Fibroblast of peridontal ligament (primary cell): Measurements from ENCODE around the gene FABP2.
"Not testable (repeated sequence)": the region's sequence is repeated elsewhere in the genome, so short reads cannot be mapped to it uniquely, and the experiment has no call there.

Experiments used
- DNase-seq: peaks from one replicate; pipeline ENCODE4 v3.0.0-alpha.2; 2010; ENCODE audit errors: extremely low read depth

FABP2 gene

DNA sequence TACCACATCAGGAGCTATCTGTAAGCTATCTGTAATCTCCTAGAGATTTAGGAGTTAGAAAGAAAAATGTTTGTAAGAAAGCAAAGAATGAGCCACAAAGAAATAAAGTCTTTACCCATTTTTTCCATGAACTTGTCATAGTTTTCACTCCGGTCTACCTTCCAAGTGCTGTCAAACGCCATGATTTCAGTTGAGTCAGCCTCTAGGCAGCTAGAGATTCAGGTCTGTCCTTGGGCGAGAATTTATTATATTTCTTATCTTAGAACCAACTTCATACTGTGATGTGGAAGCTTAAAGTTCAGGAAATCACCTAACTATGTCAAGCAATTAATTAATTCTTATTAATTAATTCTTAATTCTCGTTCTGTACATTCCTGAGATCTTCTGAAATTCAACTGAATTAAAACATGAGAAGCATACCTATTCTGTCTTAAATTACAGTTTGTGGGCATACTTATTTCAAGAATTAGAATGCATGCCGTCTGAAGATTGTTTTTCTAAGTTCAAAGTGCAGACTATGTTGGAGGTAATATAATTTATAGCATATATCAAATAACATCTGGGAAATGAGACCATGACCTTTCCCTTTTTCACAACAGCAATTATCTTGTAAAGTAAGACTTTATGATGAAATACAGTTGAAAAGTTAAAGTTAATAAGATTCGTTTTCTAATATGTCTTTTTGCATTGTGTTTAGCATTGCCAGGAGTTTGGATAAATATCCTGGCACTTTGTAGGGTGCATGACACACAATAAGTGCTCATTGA, at the start of gene FABP2:
TSS of gene FABP2 (minus strand) at position 218 of the 767 bp plus-strand sequence. CDS start at position 182, 36 bp downstream.
- DNase-seq: no peak

GRCh38 chr4:119370951-119371683, 49.2 kb upstream of the FABP2 start:
- DNase-seq: not testable (repeated sequence)

- DNase-seq: not testable (repeated sequence)
Measured at GRCh38 chr4:119370392-119370791, 48.5 kb upstream of the FABP2 start.

DNA sequence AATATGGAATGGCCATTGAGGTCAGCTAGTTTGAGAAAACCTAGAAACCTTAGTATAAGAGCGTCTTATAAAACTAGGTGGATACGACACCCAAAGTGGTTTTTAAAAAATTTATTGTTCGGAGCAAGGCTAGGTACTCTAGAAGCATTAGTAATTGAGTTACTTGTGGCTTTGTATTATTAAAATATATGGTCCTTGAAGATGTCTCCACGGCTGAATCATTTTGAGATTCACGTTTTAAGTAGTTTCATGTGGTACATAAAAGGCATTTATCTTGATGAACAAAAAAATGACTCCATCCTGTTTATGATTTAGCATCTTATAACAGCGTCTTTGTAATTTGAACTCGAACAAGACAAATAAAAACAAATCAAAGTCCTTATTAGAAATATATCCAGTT, 44.9 kb upstream of the FABP2 start:
- DNase-seq: not testable (repeated sequence)

DNA sequence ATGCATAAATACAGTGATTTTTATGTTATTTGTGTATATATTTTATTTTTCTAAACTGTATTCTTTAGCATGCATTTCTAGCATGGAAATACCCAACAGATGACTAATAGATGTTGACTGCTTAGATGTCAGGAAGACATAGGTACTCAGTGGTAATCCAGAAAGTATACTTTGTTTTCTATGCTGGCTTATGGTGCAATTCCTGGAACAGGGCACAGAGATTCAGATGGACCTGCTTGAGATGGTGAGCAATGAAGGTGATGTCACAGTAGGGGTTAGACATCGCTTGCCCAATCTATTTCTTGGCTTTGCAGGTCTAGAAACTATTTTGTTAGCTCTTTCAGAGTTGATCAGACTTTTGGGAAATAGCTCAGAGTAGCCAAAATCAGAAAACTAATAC, 42.3 kb upstream of the FABP2 start:
- not testable (repeated sequence) for DNase-seq

DNA sequence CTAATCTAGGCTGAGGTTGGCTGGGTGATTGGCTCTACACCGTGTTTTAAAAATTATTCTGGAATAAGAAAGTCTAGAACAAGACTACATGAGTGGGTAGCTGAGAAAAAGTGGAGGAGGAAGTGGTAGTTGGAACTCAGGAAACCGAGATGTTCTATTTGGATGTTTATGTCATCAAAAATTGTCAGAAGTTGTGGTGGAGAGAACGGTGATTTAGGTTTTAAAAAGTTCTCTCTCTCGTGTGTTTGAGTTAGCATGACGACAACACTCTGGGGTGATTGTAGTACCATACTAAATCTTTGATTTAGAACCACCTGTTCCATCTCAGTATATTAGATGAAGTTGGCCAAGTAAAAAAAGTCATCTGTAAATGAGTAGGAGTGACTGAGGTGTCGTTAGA, 41.4 kb upstream of the FABP2 start:
- DNase-seq: not testable (repeated sequence)

GRCh38 chr4:119362413-119362812, 40.5 kb upstream of the FABP2 start:
- DNase-seq: not testable (repeated sequence)

GRCh38 chr4:119359873-119360272, 37.9 kb upstream of the FABP2 start:
- not testable (repeated sequence) for DNase-seq

DNA sequence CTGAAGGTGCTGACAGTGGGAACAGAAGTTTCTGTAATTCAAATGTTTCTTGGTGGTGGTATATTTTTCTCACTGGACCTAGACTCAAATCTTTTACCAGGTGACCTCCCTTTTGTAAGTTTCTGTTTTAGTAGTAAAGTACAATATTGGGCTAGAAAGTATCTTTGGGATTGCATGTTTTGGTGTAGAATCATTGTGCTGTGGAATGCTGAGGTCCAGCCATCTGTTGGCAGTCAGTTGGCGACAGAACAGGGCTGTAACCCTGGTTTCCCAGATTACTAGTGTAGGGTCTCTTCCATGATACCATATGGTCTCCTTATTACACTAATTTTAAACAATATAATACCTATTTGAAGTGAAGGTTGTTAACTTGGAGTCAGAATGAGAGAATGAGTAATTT, 34.9 kb upstream of the FABP2 start:
- DNase-seq: peak; percentile 12

- DNase-seq: not testable (repeated sequence)
Measured at GRCh38 chr4:119356041-119356440, 34.1 kb upstream of the FABP2 start.

DNA sequence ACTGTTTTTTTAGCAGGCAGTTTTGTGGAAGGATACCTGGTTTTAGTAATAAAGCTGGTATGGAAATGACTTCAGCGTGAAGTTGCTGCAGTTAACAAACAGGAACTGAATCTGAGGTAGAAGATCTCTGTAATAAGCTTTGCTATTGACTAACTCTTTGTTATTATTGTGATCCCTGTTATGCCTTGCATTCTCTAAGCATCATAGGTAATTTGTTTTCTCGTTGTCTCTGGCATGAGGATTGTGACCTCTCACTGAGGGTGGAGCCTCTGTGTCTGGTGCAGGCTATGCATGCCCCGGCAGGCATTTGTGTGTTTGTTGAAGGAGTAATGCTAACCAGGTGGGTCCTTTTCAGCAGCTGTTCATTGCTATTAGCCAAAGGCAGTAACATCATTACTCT, 31.4 kb upstream of the FABP2 start:
- DNase-seq: not testable (repeated sequence)

- not testable (repeated sequence) for DNase-seq
Measured at GRCh38 chr4:119348169-119348568, 26.2 kb upstream of the FABP2 start.

- DNase-seq: not testable (repeated sequence)
Measured at GRCh38 chr4:119343293-119343692, 21.4 kb upstream of the FABP2 start.

DNA sequence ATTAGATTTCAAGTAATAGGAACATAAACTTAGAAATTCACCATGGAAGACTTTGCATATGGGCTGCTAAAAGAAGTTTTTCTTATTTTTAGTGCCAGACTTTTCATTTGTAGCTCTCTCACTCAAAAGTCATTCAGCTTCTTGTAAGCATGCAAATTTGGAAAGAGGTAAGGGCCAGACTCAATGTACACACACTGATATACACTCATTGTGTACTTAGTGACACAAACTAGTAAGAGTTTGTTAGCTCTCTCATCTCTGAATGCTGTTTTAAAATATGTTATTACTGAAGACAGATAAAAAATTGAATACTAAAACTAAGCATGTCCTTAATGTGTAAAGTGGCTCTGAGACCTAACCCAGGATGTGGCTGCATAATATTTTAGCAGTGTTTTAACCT, 18.0 kb upstream of the FABP2 start:
- DNase-seq: not testable (repeated sequence)

DNA sequence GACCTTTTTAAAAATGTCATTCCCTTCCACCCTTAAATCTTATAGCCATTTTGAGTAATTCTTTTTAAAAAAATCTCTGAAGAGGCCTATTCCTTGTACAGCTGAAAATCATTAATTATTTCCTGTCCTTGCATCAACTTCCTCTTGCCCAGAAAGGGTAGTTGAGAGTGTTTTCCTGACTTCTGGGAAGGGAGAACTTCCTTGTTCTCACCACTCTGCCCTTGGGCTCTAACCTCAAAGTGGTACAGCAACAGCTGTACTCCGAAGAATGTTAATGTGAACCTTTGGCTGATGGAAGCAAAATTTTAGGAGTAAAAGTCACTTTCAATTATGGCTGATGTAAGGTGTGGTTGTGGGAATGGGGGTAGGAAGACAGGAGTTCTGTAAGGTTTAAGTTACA, 15.1 kb upstream of the FABP2 start:
- peak; percentile 21 for DNase-seq

GRCh38 chr4:119336332-119336979, 14.5 kb upstream of the FABP2 start:
- DNase-seq: not testable (repeated sequence)

- DNase-seq: no peak
Measured at GRCh38 chr4:119329835-119330620, 8.1 kb upstream of the FABP2 start.

DNA sequence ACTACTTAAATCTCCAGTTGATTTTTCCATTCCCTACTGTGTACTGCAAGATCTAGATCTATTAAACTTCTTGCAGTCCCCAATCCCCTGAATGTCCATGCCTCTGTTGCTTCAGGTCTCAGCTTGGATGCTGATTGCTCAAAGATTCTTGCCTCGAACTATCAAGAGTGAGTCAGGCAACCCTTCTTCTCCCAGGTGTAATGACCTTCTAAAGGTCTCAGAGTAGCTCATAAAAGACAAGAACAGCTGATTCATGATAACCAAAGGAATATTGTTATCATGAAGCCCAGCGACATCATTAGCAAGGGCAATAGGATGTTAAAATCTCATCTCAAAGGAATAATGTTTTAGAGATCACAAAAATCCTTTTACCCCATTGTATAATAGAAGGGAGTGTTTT, 6.8 kb upstream of the FABP2 start:
- no peak for DNase-seq

DNA sequence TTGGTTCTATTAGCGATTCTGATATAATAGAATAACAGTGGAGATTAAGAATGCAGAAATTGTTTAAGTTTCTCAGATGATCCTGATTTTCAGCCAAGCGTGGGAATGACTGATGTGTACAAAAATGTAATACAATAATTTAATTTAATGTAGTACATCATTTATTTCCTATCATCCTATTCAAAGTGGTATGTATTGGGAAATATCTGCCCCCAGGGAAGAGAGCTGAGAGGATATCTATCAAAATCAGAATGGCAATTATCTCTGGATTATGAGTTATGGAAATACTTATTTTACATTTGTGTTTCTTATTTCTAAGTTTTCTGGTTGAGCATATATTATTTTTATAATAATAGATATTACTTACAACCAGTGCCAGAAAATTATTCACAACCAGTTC, 3.9 kb downstream of the FABP2 start:
- DNase-seq: no peak

DNA sequence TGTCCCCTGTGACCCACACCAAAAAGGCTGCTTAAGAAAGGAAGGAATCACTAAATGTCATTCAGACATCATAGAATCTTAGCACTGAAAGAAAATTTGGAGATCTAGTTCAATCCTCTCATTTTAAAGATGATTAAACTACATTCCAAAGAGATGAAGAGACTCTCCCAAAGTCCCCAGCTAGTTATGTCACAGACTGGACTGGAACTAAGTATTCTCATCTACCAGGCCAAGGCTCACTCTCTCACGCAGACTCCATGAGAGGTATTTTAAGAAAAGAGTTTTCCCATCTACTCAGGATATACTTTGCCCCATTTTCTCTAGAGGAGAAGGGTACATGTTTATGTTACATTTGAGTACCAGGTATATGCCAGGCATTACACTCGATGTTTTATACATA, 6.9 kb downstream of the FABP2 start:
- peak; percentile 69 for DNase-seq

DNA sequence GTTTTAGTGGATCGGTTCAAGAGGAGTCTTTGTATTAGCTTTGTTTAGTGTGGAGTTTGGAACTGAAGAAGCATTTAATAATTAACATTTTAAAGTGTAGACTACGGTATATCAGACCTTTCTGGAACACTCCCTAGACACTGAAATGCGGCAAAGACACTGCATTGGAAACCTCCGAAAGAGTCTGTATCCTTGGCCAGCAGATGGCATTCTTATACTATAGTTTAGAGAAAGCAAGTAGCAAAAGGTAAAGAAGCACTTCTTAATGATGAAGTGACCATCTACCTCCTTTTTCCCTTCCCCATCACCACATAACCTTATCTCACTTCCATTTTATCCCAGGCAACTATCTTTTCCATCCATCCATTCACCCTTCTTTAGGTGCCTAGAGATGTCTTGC, 7.6 kb downstream of the FABP2 start:
- peak; percentile 79 for DNase-seq

GRCh38 chr4:119313237-119313636, 8.7 kb downstream of the FABP2 start:
- DNase-seq: no peak
